ENCODE results near the gene FAM3A. TPM values are rescaled to one million over a fixed set of nuclear protein-coding genes. Genes with fewer than 3 reads are reported as not detected.

The FAM3A gene
- total RNA-seq, 1 experiment from 2014 or later = 88.8 TPM

- in situ Hi-C loops (cut with HindIII; ENCODE audit: low pct_unique_long_range_greater_than_20kb, low sequenced_read_pairs) (no loop called here), intact Hi-C loops (cut with micrococcal nuclease; ENCODE audit: unreplicated experiment) (no loop called here)
- peaks cover 50% of the 10 kb centered on the region for H3K4me1 ChIP-seq (ENCODE audit: control insufficient read depth, insufficient read depth, low read length)
- peak overlapping the region; percentile 66 for H3K27ac ChIP-seq (ENCODE audit: low read length)
- ATAC-seq (no peak), DNase-seq (ENCODE audit: low read depth, low spot score) (no peak)
- TF ChIP-seq POLR2AphosphoS5 (IDR thresholded peaks at IDR 0.05; ENCODE audit: low read depth, low read length) (peak; percentile 39; the same call in 1 of the 2 replicates), REST (IDR thresholded peaks at IDR 0.05; ENCODE audit: insufficient read depth in 1 of 2, low read depth in 2 of 2, low read length in 1 of 2) (no peak), SIN3A (IDR thresholded peaks at IDR 0.05; ENCODE audit: borderline replicate concordance, insufficient read depth, low read depth, low read length) (no peak), TCF7L2 (IDR thresholded peaks at IDR 0.05; ENCODE audit: low read depth, low read length) (no peak)
- H3K9me3 ChIP-seq (ENCODE audit: control insufficient read depth, insufficient read depth, low read depth, low read length) = no peaks in the 10 kb centered on the region
- POLR2A ChIA-PET = interaction anchor here (0.6 to 1.1 kb wide), 2 partner anchors 12 to 122 kb away, joined by 3 to 4 read pairs; no protein-coding TSS in a partner anchor
- BruUV-seq (replicated peaks) = no TSS peak
- peaks cover 5% of the 10 kb centered on the region for H3K36me3 ChIP-seq (ENCODE audit: control insufficient read depth, insufficient read depth, low read length)
- no peak overlapping the region for H3K4me3 ChIP-seq (ENCODE audit: low read depth in 2 of 2, low read length in 2 of 2)
- no peaks in the 10 kb centered on the region for H3K27me3 ChIP-seq (ENCODE audit: control insufficient read depth, insufficient read depth, low read length)
- CTCF ChIA-PET = no interaction called here
These were observed 23.0 kb upstream of the FAM3A start for GRCh38 chrX:154539077-154539476.

- ATAC-seq (no peak), DNase-seq (ENCODE audit: low read depth, low spot score) (no peak)
- H3K27ac ChIP-seq (ENCODE audit: low read length) = 0 out of 2 replicates have a peak overlapping the region, but pooled peaks have one; percentile 34
- H3K4me1 ChIP-seq (ENCODE audit: control insufficient read depth, insufficient read depth, low read length) = peaks cover 18% of the 10 kb centered on the region
- ChIA-PET POLR2A (no interaction called here), CTCF (no interaction called here)
- H3K9me3 ChIP-seq (ENCODE audit: control insufficient read depth, insufficient read depth, low read depth, low read length) = no peaks in the 10 kb centered on the region
- in situ Hi-C loops (cut with HindIII; ENCODE audit: low pct_unique_long_range_greater_than_20kb, low sequenced_read_pairs) = no loop called here
- H3K27me3 ChIP-seq (ENCODE audit: control insufficient read depth, insufficient read depth, low read length) = no peaks in the 10 kb centered on the region
- no TSS peak for BruUV-seq (replicated peaks)
- intact Hi-C loops (cut with micrococcal nuclease; ENCODE audit: unreplicated experiment) = no loop called here
- peaks cover 10% of the 10 kb centered on the region for H3K36me3 ChIP-seq (ENCODE audit: control insufficient read depth, insufficient read depth, low read length)
- no peak overlapping the region for H3K4me3 ChIP-seq (ENCODE audit: low read depth in 2 of 2, low read length in 2 of 2)
- no peak for TF ChIP-seq SIN3A (IDR thresholded peaks at IDR 0.05; ENCODE audit: borderline replicate concordance, insufficient read depth, low read depth, low read length)
- no peak for TF ChIP-seq CTCF (IDR thresholded peaks at IDR 0.05)
These were observed 19.9 kb upstream of the FAM3A start for GRCh38 chrX:154535892-154536291.

- Histone ChIP-seq H3K9me3 (ENCODE audit: control insufficient read depth, insufficient read depth, low read depth, low read length) (no peaks in the 10 kb centered on the region), H3K36me3 (ENCODE audit: control insufficient read depth, insufficient read depth, low read length) (peaks cover 10% of the 10 kb centered on the region), H3K27ac (ENCODE audit: low read length) (peak overlapping the region; percentile 67), H3K4me1 (ENCODE audit: control insufficient read depth, insufficient read depth, low read length) (peaks cover 14% of the 10 kb centered on the region), H3K4me3 (ENCODE audit: low read depth in 2 of 2, low read length in 2 of 2) (no peak overlapping the region), H3K27me3 (ENCODE audit: control insufficient read depth, insufficient read depth, low read length) (no peaks in the 10 kb centered on the region)
- DNase-seq (ENCODE audit: low read depth, low spot score) = no peak
- TF ChIP-seq CTCF (IDR thresholded peaks at IDR 0.05) = no peak
- TF ChIP-seq SIN3A (IDR thresholded peaks at IDR 0.05; ENCODE audit: borderline replicate concordance, insufficient read depth, low read depth, low read length) = no peak
- TF ChIP-seq REST (IDR thresholded peaks at IDR 0.05; ENCODE audit: insufficient read depth in 1 of 2, low read depth in 2 of 2, low read length in 1 of 2) = peak in 1 of 2 experiments; percentile 59; a peak in 2 of 4 replicates
- no peak for TF ChIP-seq TCF7L2 (IDR thresholded peaks at IDR 0.05; ENCODE audit: low read depth, low read length)
- peak; percentile 35; the same call in 1 of the 2 replicates for TF ChIP-seq POLR2AphosphoS5 (IDR thresholded peaks at IDR 0.05; ENCODE audit: low read depth, low read length)
- in situ Hi-C loops (cut with HindIII; ENCODE audit: low pct_unique_long_range_greater_than_20kb, low sequenced_read_pairs) = no loop called here
- intact Hi-C loops (cut with micrococcal nuclease; ENCODE audit: unreplicated experiment) = no loop called here
- ChIA-PET CTCF (interaction anchor here (1.0 kb wide), 1 partner anchor 8 kb away, joined by 10 read pairs; no protein-coding TSS in a partner anchor), POLR2A (no interaction called here)
- no TSS peak for BruUV-seq (replicated peaks)
- ATAC-seq = peak; percentile 86
These were observed 18.7 kb upstream of the FAM3A start for GRCh38 chrX:154534526-154535322.
